C4-2B (cell line): ENCODE data around the gene HSP90B1.

Experiments
- H3K27ac ChIP-seq: fragments of 450-650 bp; 2 replicates; pipeline ENCODE4 v1.5.1; 2017
- CTCF ChIP-seq: fragments of 450-650 bp; conservative IDR thresholded peaks from 2 replicates; pipeline ENCODE4 v1.5.1; 2017; ENCODE audit warnings: mild to moderate bottlenecking
- ZFX ChIP-seq: fragments of 450-650 bp; IDR thresholded peaks from 2 replicates; pipeline ENCODE4 v1.6.1; 2017

The HSP90B1 gene

GRCh38 chr12:103930034-103930786 is at the start of gene HSP90B1:
TSS of gene HSP90B1 (plus strand) at chr12:103930410. CDS start at chr12:103930516, 106 bp downstream.
- TF ChIP-seq CTCF = no peak
- no peak for TF ChIP-seq ZFX

GRCh38 chr12:103881261-103881660 is 48.9 kb upstream of the HSP90B1 start:
- TF ChIP-seq ZFX = no peak
- no peak overlapping the region for H3K27ac ChIP-seq

More at GRCh38 chr12:103930034-103930786, at the start of gene HSP90B1:
- H3K27ac ChIP-seq = peak within 1 kb of the TSS; percentile 93

- TF ChIP-seq ZFX (no peak), CTCF (no peak)
- no peak overlapping the region for H3K27ac ChIP-seq
Measured at GRCh38 chr12:103882861-103883596, 47.2 kb upstream of the HSP90B1 start.

- TF ChIP-seq CTCF (no peak), ZFX (no peak)
- H3K27ac ChIP-seq = no peak overlapping the region
Measured at GRCh38 chr12:103883908-103884307, 46.3 kb upstream of the HSP90B1 start.

GRCh38 chr12:103884316-103884715 is 45.9 kb upstream of the HSP90B1 start:
- H3K27ac ChIP-seq = no peak overlapping the region
- peak; percentile 27 for TF ChIP-seq CTCF
- no peak for TF ChIP-seq ZFX

GRCh38 chr12:103886195-103886797 is 43.9 kb upstream of the HSP90B1 start:
- TF ChIP-seq CTCF (no peak), ZFX (no peak)
- H3K27ac ChIP-seq = no peak overlapping the region

GRCh38 chr12:103887738-103888137 is 42.5 kb upstream of the HSP90B1 start:
- no peak overlapping the region for H3K27ac ChIP-seq
- TF ChIP-seq ZFX (no peak), CTCF (no peak)
